Measurements from ENCODE around the gene ZFAND2A. TPM values are rescaled to one million over a fixed set of nuclear protein-coding genes. Genes with fewer than 3 reads are reported as not detected.

The ZFAND2A gene, protein sequence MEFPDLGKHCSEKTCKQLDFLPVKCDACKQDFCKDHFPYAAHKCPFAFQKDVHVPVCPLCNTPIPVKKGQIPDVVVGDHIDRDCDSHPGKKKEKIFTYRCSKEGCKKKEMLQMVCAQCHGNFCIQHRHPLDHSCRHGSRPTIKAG
- total RNA-seq = 13.8 and 29.5 TPM in 2 replicates

DNA sequence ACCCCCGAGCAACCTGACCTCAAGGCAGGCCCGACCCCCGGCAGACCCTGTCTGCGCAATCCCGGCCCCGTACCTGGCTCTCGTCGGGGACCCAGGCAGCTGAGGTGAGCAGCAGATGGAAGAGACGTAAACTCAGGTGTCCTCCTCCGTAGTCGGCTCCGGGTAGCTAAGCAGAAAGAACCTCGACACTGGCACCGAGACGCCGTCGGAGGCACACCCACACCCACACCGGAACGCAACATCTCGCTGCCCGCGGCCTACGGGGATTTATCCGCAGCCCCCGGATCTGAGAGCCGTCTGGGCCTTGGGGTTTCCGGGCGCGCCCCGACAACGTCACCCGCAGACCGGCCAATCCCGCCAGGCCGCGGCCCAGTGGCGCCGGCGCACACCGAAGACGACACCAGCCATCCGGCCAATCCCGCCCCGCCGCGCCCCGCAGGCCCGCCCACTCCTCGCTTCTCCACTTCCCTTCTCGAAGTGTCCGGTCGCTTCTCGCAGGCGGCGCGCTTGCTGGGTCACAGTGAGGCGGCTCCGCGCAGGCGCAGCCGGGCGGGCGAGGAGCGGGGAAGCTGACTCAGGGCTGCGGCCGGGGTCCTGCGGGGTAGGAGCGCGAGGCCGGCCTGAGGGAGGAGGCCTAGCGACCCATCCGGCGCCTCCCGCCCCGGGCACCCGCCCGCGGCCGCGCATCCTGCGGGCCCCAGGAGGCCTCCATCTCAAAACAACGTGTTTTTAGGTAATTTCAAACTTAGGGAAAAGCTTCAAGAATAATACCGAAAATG lies at the start of gene ZFAND2A:
Gene ZFAND2A, minus strand, starts transcription at position 306 of the 779 bp plus-strand sequence. CDS start 1,984 bp downstream, outside the sequence.

Other genes starting within 250 kb of the ZFAND2A start
- 0.98 and 6.6 TPM in 2 replicates for gene ADAP1, start 205.5 kb downstream of the ZFAND2A start, total RNA-seq
- 3.4 and 5.1 TPM in 2 replicates for gene COX19, start 184.6 kb downstream of the ZFAND2A start, total RNA-seq
- 0.63 TPM in 1 of 2 replicates, not detected in the other for gene CYP2W1, start 177.0 kb downstream of the ZFAND2A start, total RNA-seq
- under 0.01 and 1.5 TPM in 2 replicates for gene GPR146, start 115.7 kb downstream of the ZFAND2A start, total RNA-seq
- 2.6 and 2.9 TPM in 2 replicates for gene GPER1, start 72.1 kb downstream of the ZFAND2A start, total RNA-seq
- not detected in 2 replicates for gene UNCX, start 72.7 kb upstream of the ZFAND2A start, total RNA-seq